Activated CD8-positive, alpha-beta memory T cell treated with anti-CD3 and anti-CD28 coated beads, Interleukin-2, amount 50 U/mL, for 24 hours (primary cell): ENCODE results near the gene C1QTNF1.

ENCODE experiments used
- DNase-seq: peaks from one replicate; pipeline ENCODE4 v3.0.0-alpha.2; 2020; ENCODE audit errors: extremely low read depth

C1QTNF1 gene

GRCh38 chr17:78992542-78993212, 31.3 kb upstream of the C1QTNF1 start:
- DNase-seq: no peak

- no peak for DNase-seq
These were observed 30.6 kb upstream of the C1QTNF1 start for GRCh38 chr17:78993241-78993956.

- DNase-seq: no peak
These were observed 29.8 kb upstream of the C1QTNF1 start for GRCh38 chr17:78993981-78994671.

GRCh38 chr17:78995022-78995760, 28.8 kb upstream of the C1QTNF1 start:
- no peak for DNase-seq

- no peak for DNase-seq
These were observed 28.1 kb upstream of the C1QTNF1 start for GRCh38 chr17:78995761-78996451.

GRCh38 chr17:78996781-78997201, 27.2 kb upstream of the C1QTNF1 start:
- no peak for DNase-seq

GRCh38 chr17:78997231-78997741, 26.7 kb upstream of the C1QTNF1 start:
- DNase-seq: no peak

- DNase-seq: no peak
These were observed 26.1 kb upstream of the C1QTNF1 start for GRCh38 chr17:78997881-78998280.

- DNase-seq: no peak
These were observed 25.5 kb upstream of the C1QTNF1 start for GRCh38 chr17:78998311-78999055.

GRCh38 chr17:78999056-78999768, 24.8 kb upstream of the C1QTNF1 start:
- no peak for DNase-seq

- DNase-seq: no peak
These were observed 24.0 kb upstream of the C1QTNF1 start for GRCh38 chr17:78999947-79000395.

GRCh38 chr17:79000396-79001189, 23.4 kb upstream of the C1QTNF1 start:
- no peak for DNase-seq

- DNase-seq: no peak
These were observed 22.6 kb upstream of the C1QTNF1 start for GRCh38 chr17:79001190-79002020.

GRCh38 chr17:79002291-79002690, 21.7 kb upstream of the C1QTNF1 start:
- no peak for DNase-seq

GRCh38 chr17:79002796-79003593, 21.0 kb upstream of the C1QTNF1 start:
- no peak for DNase-seq

- DNase-seq: no peak
These were observed 20.1 kb upstream of the C1QTNF1 start for GRCh38 chr17:79003661-79004411.
